SK-N-SH (cell line): ENCODE results near the gene SLC6A13. TPM values are rescaled to one million over a fixed set of nuclear protein-coding genes. Genes with fewer than 3 reads are reported as not detected.

Experiments
- CTCF ChIA-PET: fragments of 300-600, 350-600 bp; formaldehyde crosslinking; extraction: SDS; loops from one replicate; lab custom pipeline; 2021; lab: Yijun Ruan, JAX
- POLR2A ChIA-PET: fragments of 350-600 bp; sonication (Branson Sonifier 250); formaldehyde crosslinking; extraction: SDS; loops from one replicate; lab custom pipeline; 2020; ENCODE audit warnings: antibody characterized with exemption, inconsistent platforms; lab: Yijun Ruan, JAX
- DNase-seq: peaks from one replicate; pipeline ENCODE4 v3.0.0; 2012
- H2AFZ ChIP-seq: fragments of 200-600 bp; sonication (generic); 2 replicates; pipeline ENCODE4 v1.8.1; 2016; ENCODE audit warnings: antibody characterized with exemption, mild to moderate bottlenecking, low read depth
- H3F3A ChIP-seq: fragments of 200-600 bp; sonication (generic); replicated peaks from 2 replicates; pipeline ENCODE3; 2016; ENCODE audit warnings: antibody characterized with exemption, mild to moderate bottlenecking; ENCODE audit not compliant: insufficient read depth
- H3K27ac ChIP-seq, 2 experiments: fragments of 200-500 bp in 1 of 2; fragments of 200-600 bp in 1 of 2; sonication (Bioruptor generic) in 1 of 2; sonication (generic), shearing (Covaris generic) in 1 of 2; 2 replicates each; pipeline versions ENCODE4 v1.5.1 to v1.6.1; 2014 to 2016; ENCODE audit warnings: low read depth in 2 of 2, inconsistent platforms in 1 of 2, low read length in 1 of 2, mild to moderate bottlenecking in 1 of 2, mixed read lengths in 1 of 2
- H3K27me3 ChIP-seq: fragments of 200-600 bp; sonication (generic), shearing (Covaris generic); 2 replicates; pipeline ENCODE4 v1.6.1; 2016; ENCODE audit warnings: mixed run types; ENCODE audit not compliant: insufficient read depth
- H3K36me3 ChIP-seq, 2 experiments: fragments of 200-500 bp in 1 of 2; fragments of 200-600 bp in 1 of 2; sonication (Bioruptor generic) in 1 of 2; sonication (generic) in 1 of 2; replicated peaks in 1 of 2; 2 replicates each; pipeline versions ENCODE3 to v1.5.1; 2014 to 2016; ENCODE audit warnings: low read length in 1 of 2, mild to moderate bottlenecking in 1 of 2; ENCODE audit not compliant: insufficient read depth in 2 of 2, control insufficient read depth in 1 of 2
- H3K4me1 ChIP-seq, 2 experiments: fragments of 200-500 bp in 1 of 2; fragments of 200-600 bp in 1 of 2; sonication (Bioruptor generic) in 1 of 2; sonication (generic), shearing (Covaris generic) in 1 of 2; 2 replicates each; pipeline versions ENCODE4 v1.5.1 to v1.6.1; 2014 to 2016; ENCODE audit warnings: low read depth in 1 of 2, low read length in 1 of 2, mixed run types in 1 of 2; ENCODE audit not compliant: insufficient read depth in 2 of 2, control insufficient read depth in 1 of 2
- H3K4me2 ChIP-seq: fragments of 200-600 bp; sonication (generic), shearing (Covaris generic); 2 replicates; pipeline ENCODE4 v1.6.1; 2017; ENCODE audit warnings: mixed run types
- H3K4me3 ChIP-seq, 2 experiments: fragments of 200-500 bp in 1 of 2; fragments of 200-600 bp in 1 of 2; sonication (Bioruptor generic) in 1 of 2; sonication (generic), shearing (Covaris generic) in 1 of 2; 2 replicates each; pipeline versions ENCODE4 v1.5.1 to v1.8.1; 2014 to 2016; ENCODE audit warnings: low read depth in 2 of 2, inconsistent platforms in 1 of 2, low read length in 1 of 2, mild to moderate bottlenecking in 1 of 2, mixed read lengths in 1 of 2, moderate library complexity in 1 of 2
- H3K79me2 ChIP-seq: fragments of 200-600 bp; sonication (generic); 2 replicates; pipeline ENCODE4 v1.8.1; 2017; ENCODE audit warnings: mild to moderate bottlenecking; ENCODE audit not compliant: insufficient read depth
- H3K9ac ChIP-seq: fragments of 200-600 bp; sonication (generic); 2 replicates; pipeline ENCODE4 v1.6.1; 2017; ENCODE audit warnings: mixed run types
- H3K9me2 ChIP-seq: fragments of 200-600 bp; sonication (generic); 2 replicates; pipeline ENCODE4 v1.6.1; 2017; ENCODE audit warnings: mixed run types
- H3K9me3 ChIP-seq: fragments of 200-600 bp; sonication (generic); 2 replicates; pipeline ENCODE4 v1.6.1; 2017; ENCODE audit warnings: mixed run types, mild to moderate bottlenecking, moderate library complexity
- H4K20me1 ChIP-seq: fragments of 200-600 bp; sonication (generic); 2 replicates; pipeline ENCODE4 v1.6.1; 2017; ENCODE audit warnings: mild to moderate bottlenecking, mixed run types; ENCODE audit not compliant: insufficient read depth
- EP300 ChIP-seq, 2 experiments: IDR thresholded peaks; 2 replicates each; pipeline versions ENCODE4 v1.4.0 to v1.6.1; 2012; ENCODE audit warnings: borderline replicate concordance in 1 of 2, low read depth in 1 of 2, low read length in 1 of 2
- EZH2phosphoT487 ChIP-seq: fragments of 200-600 bp; sonication (generic); IDR thresholded peaks from 2 replicates; pipeline ENCODE4 v1.6.1; 2017; ENCODE audit warnings: low read depth, mixed run types, mild to moderate bottlenecking, antibody characterized with exemption, moderate library complexity, borderline replicate concordance
- FOSL2 ChIP-seq: IDR thresholded peaks from 2 replicates; pipeline ENCODE4 v1.4.0; 2012; ENCODE audit warnings: low read depth, mild to moderate bottlenecking, moderate library complexity, borderline replicate concordance
- FOXJ3 ChIP-seq: sonication (generic); formaldehyde crosslinking; IDR thresholded peaks from 2 replicates; pipeline ENCODE4 v1.5.1; 2020; ENCODE audit warnings: mild to moderate bottlenecking, missing genetic modification reagents
- FOXM1 ChIP-seq: IDR thresholded peaks from 2 replicates; pipeline ENCODE4 v1.4.0; 2012; ENCODE audit warnings: low read depth, mild to moderate bottlenecking
- GATA2 ChIP-seq: sonication (generic); formaldehyde crosslinking; IDR thresholded peaks from 2 replicates; pipeline ENCODE4 v1.5.0; 2020; ENCODE audit warnings: mild to moderate bottlenecking, missing genetic modification reagents
- JUND ChIP-seq: IDR thresholded peaks from 2 replicates; pipeline ENCODE4 v1.4.0; 2012
- MEF2A ChIP-seq: IDR thresholded peaks from 2 replicates; pipeline ENCODE4 v1.4.0; 2012; ENCODE audit warnings: low read depth, borderline replicate concordance
- NFIC ChIP-seq: IDR thresholded peaks from 2 replicates; pipeline ENCODE4 v1.4.0; 2012; ENCODE audit warnings: borderline replicate concordance
- NRF1 ChIP-seq: IDR thresholded peaks from 2 replicates; pipeline ENCODE4 v1.6.1; 2012; ENCODE audit warnings: low read depth, mild to moderate bottlenecking, low read length
- PBX3 ChIP-seq: IDR thresholded peaks from 2 replicates; pipeline ENCODE4; 2012
- POLR2AphosphoS5 ChIP-seq: IDR thresholded peaks from 2 replicates; pipeline ENCODE4 v1.6.1; 2012; ENCODE audit warnings: low read depth, low read length
- RAD21 ChIP-seq: IDR thresholded peaks from 2 replicates; pipeline ENCODE4 v1.6.1; 2012; ENCODE audit warnings: mild to moderate bottlenecking, low read length
- RCOR1 ChIP-seq: fragments of 150-350 bp; IDR thresholded peaks from 2 replicates; pipeline ENCODE4 v1.6.1; 2017; ENCODE audit warnings: antibody characterized with exemption, low read length
- RFX5 ChIP-seq: IDR thresholded peaks from 2 replicates; pipeline ENCODE4 v1.6.1; 2012; ENCODE audit warnings: mild to moderate bottlenecking, improper control_type of control experiment, low read length
- SMC3 ChIP-seq: IDR thresholded peaks from 2 replicates; pipeline ENCODE4 v1.6.1; 2012; ENCODE audit warnings: low read depth, low read length, improper control_type of control experiment
- TAF1 ChIP-seq: IDR thresholded peaks from 2 replicates; pipeline ENCODE4 v1.6.1; 2012; ENCODE audit warnings: low read depth, mild to moderate bottlenecking, low read length, moderate library complexity, borderline replicate concordance
- TCF12 ChIP-seq: IDR thresholded peaks from 2 replicates; pipeline ENCODE4 v1.4.0; 2012
- USF2 ChIP-seq: fragments of 150-350 bp; IDR thresholded peaks from 2 replicates; pipeline ENCODE4 v1.6.1; 2017; ENCODE audit warnings: antibody characterized with exemption, low read length, low read depth, borderline replicate concordance
- YY1 ChIP-seq: IDR thresholded peaks from 2 replicates; pipeline ENCODE4 v1.4.0; 2012; ENCODE audit warnings: low read depth, mild to moderate bottlenecking
- WGBS: methylation state at CpG from one replicate; pipeline ENCODE4 v1.1.6; 2017; ENCODE audit warnings: low lambda C conversion rate; 5-methylcytosine and 5-hydroxymethylcytosine counted together
- polyA plus RNA-seq, 3 experiments: library from polyadenylated mRNA; depleted of rRNA; stranded (reverse); fragments of >200 nt; gene quantifications; 2 replicates each; pipeline ENCODE4 v1.2.3, GENCODE V29; 2012

Gene SLC6A13
- polyA plus RNA-seq, 1 of the 3 experiments (the other 2 are of a cell fraction), result 0.05 TPM

GRCh38 chr12:185576-185955 lies 77.1 kb downstream of the SLC6A13 start:
- H3K79me2 ChIP-seq, result no peaks in the 10 kb centered on the region
- H3K36me3 ChIP-seq, result no peaks in the 10 kb centered on the region
- no peaks in the 10 kb centered on the region for H3K9me2 ChIP-seq
- no peak for TF ChIP-seq RAD21
- TF ChIP-seq RFX5, result no peak
- no peak for TF ChIP-seq GATA2 (CRISPR knock-in tag)
- TF ChIP-seq RCOR1, result no peak
- TF ChIP-seq NRF1, result no peak
- TF ChIP-seq USF2, result no peak
- no peak for TF ChIP-seq TAF1
- TF ChIP-seq YY1, result no peak
- no peak for TF ChIP-seq FOSL2
- no peak for TF ChIP-seq SMC3
- TF ChIP-seq FOXM1, result no peak
- no peak for TF ChIP-seq EZH2phosphoT487
- TF ChIP-seq MEF2A, result no peak
- no peak for TF ChIP-seq EP300 (IDR thresholded peaks at IDR 0.05; ENCODE audit: borderline replicate concordance in 1 of 2, low read depth in 1 of 2, low read length in 1 of 2)
- TF ChIP-seq TCF12, result no peak
- TF ChIP-seq NFIC, result no peak
- TF ChIP-seq FOXJ3 (CRISPR knock-in tag), result no peak
- no peak for TF ChIP-seq POLR2AphosphoS5
- no peak for TF ChIP-seq JUND
- no peak for TF ChIP-seq PBX3
- TF ChIP-seq, all 33 proteins: peak for 0
- no peak overlapping the region for H3K4me3 ChIP-seq
- H3K9me3 ChIP-seq, result no peaks in the 10 kb centered on the region
- CTCF ChIA-PET, result interaction anchor here (1.0 to 1.4 kb wide), 2 partner anchors 9 to 15 kb away, joined by 3 read pairs; no protein-coding TSS in a partner anchor
- H3K9ac ChIP-seq, result no peak overlapping the region
- H3K27ac ChIP-seq, result 0 out of 4 replicates have a peak overlapping the region, but pooled peaks of 1 of the 2 experiments have one; percentile 8
- H3F3A ChIP-seq, result peaks cover 6% of the 10 kb centered on the region
- no peaks in the 10 kb centered on the region for H4K20me1 ChIP-seq
- no peak for DNase-seq
- WGBS, result 33% methylated on average over 1 of the region's 8 CpGs
- H3K4me2 ChIP-seq, result no peak overlapping the region
- H2AFZ ChIP-seq, result no peak overlapping the region
- POLR2A ChIA-PET, result interaction anchor here (1.2 kb wide), 1 partner anchor 14 kb away, joined by 4 read pairs; no protein-coding TSS in a partner anchor
- H3K27me3 ChIP-seq, result no peaks in the 10 kb centered on the region
- H3K4me1 ChIP-seq, result peaks cover 7 to 23% of the 10 kb centered on the region in 2 experiments; a peak in 2 of 4 replicates
